ENCODE data around the gene RAB20. TPM values are rescaled to one million over a fixed set of nuclear protein-coding genes. Genes with fewer than 3 reads are reported as not detected.
"Not testable (repeated sequence)": the region's sequence is repeated elsewhere in the genome, so short reads cannot be mapped to it uniquely, and the experiment has no call there.

The RAB20 gene
- polyA plus RNA-seq, 1 donor (not counting 4 experiments of a cell fraction or from before 2014, with no cell fraction given): 4.3 TPM

DNA sequence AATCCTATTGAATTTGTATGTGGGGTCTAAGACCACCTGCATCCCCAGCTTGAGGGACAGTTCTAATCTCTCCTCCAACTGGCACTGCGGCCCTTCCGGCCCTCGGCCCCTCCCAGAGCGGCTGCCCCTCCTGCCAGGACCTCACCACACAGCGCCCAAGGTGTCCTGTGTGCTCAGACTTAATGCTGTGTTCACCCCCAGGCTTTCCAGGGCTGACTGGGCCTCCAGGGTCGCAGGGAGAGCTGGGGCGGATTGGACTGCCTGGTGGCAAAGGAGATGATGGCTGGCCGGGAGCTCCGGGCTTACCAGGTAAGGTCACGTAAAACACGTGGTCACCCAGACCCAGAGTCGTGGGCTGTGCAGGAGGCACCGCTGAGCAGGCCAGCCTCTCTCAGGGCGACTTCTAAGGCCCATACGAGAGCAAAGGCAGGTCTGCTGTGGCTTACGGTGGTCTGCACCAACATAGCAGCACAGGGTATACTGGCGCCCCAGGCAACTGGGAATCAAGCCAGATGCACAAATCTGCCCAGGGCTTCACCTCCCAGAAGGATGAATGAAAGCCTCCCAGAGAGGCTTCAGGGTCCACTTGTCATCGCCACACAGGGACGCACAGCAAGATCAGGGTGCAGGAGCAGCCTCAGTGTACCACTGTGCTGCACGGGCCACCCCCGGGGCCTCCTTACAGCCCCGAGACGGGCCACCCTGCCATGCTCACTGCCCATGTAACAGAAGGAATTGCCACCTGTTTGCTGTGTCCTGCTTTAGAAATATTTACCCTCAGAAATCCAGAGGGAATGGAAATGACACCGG lies 69.4 kb downstream of the RAB20 start:
- Histone ChIP-seq H3K36me3 (ENCODE audit: control insufficient read depth in 2 of 2, extremely low read depth in 1 of 2, insufficient read depth in 2 of 2, low read length in 2 of 2) (peaks cover 13 to 41% of the 10 kb centered on the region in 2 experiments), H3K79me2 (ENCODE audit: control insufficient read depth, insufficient read depth, low read length) (no peaks in the 10 kb centered on the region), H3K9me3 (ENCODE audit: control insufficient read depth, low read depth, low read length) (no peaks in the 10 kb centered on the region), H3K4me1 (ENCODE audit: control insufficient read depth, extremely low read depth, insufficient read depth, low read length) (no peaks in the 10 kb centered on the region), H3K4me3 (ENCODE audit: control insufficient read depth in 2 of 3, extremely low read depth in 1 of 3, insufficient read depth in 2 of 3, low read depth in 1 of 3, low read length in 3 of 3) (no peak overlapping the region), H2AFZ (ENCODE audit: control insufficient read depth, low read length) (no peak overlapping the region), H3K9ac (ENCODE audit: control insufficient read depth, extremely low read depth, insufficient read depth, low read length) (no peak overlapping the region), H3K9me1 (ENCODE audit: control insufficient read depth, extremely low read depth, insufficient read depth, low read length) (no peaks in the 10 kb centered on the region), H4K20me1 (ENCODE audit: control insufficient read depth, extremely low read depth, insufficient read depth, low read length) (no peaks in the 10 kb centered on the region), H3K27ac (ENCODE audit: control insufficient read depth, insufficient read depth, low read length) (no peak overlapping the region), H3K4me2 (ENCODE audit: control insufficient read depth, extremely low read depth, insufficient read depth, low read depth, low read length) (no peak overlapping the region), H3K27me3 (ENCODE audit: control insufficient read depth, extremely low read depth, insufficient read depth, low read length) (no peaks in the 10 kb centered on the region)
- TF ChIP-seq, protein P1, sequence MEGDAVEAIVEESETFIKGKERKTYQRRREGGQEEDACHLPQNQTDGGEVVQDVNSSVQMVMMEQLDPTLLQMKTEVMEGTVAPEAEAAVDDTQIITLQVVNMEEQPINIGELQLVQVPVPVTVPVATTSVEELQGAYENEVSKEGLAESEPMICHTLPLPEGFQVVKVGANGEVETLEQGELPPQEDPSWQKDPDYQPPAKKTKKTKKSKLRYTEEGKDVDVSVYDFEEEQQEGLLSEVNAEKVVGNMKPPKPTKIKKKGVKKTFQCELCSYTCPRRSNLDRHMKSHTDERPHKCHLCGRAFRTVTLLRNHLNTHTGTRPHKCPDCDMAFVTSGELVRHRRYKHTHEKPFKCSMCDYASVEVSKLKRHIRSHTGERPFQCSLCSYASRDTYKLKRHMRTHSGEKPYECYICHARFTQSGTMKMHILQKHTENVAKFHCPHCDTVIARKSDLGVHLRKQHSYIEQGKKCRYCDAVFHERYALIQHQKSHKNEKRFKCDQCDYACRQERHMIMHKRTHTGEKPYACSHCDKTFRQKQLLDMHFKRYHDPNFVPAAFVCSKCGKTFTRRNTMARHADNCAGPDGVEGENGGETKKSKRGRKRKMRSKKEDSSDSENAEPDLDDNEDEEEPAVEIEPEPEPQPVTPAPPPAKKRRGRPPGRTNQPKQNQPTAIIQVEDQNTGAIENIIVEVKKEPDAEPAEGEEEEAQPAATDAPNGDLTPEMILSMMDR (optimal IDR thresholded peaks at IDR 0.05 in 1 of 3, IDR thresholded peaks at IDR 0.05 in 1 of 3, conservative IDR thresholded peaks at IDR 0.05 in 1 of 3; ENCODE audit: extremely low read depth in 1 of 3, insufficient read depth in 2 of 3, low read length in 3 of 3): no peak
- no peak for TF ChIP-seq EZH2 (IDR thresholded peaks at IDR 0.05; ENCODE audit: low read length)
- dilution Hi-C loops (cut with MboI; ENCODE audit: extremely low pct_ligation_motif_present, low sequenced_read_pairs): no loop called here
- DNase-seq (ENCODE audit: low read depth, low spot score) (no peak), FAIRE-seq (no peak)

DNA sequence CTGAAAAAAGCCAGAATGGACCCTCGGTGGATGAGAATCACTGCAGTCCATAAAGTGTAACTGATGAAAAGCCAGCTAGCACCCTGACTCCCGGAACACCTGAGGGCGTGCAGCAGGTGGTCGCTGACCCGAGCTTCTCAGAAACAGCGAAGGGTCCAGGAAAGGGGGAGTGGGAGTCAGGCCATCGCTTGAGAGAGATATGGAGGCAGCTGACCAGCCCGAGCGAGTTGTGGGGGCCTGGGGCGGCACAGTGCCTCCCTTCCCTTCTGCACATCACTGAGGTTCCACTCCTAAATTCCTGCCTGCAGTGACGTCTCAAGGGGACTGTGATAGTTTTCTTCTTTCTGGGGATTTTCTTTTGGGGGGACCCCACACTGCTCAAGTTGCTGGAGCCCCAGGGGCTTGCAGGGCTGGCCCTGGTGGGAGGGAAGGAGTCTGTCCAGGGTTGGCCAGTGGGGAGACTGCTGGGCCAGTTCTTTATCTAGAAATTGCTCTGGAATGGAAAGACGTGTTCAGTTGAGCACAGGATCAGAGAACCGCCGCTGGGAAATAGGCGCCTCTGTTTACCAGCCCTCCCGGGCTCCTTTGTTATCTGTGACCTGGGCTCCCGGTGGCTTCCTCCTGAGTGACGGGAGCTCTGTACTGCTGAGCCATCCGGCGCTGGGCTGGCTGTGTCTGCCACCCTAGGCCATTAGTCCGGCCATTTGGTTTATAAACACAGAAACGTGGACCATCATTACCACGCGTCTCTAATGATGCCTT lies 71.3 kb downstream of the RAB20 start:
- no peaks in the 10 kb centered on the region for H3K79me2 ChIP-seq (ENCODE audit: control insufficient read depth, insufficient read depth, low read length)
- no peak for TF ChIP-seq EZH2 (IDR thresholded peaks at IDR 0.05; ENCODE audit: low read length)
- TF ChIP-seq, protein P1 (optimal IDR thresholded peaks at IDR 0.05 in 1 of 3, IDR thresholded peaks at IDR 0.05 in 1 of 3, conservative IDR thresholded peaks at IDR 0.05 in 1 of 3; ENCODE audit: extremely low read depth in 1 of 3, insufficient read depth in 2 of 3, low read length in 3 of 3): no peak
- no peak overlapping the region for H3K9ac ChIP-seq (ENCODE audit: control insufficient read depth, extremely low read depth, insufficient read depth, low read length)
- no peaks in the 10 kb centered on the region for H3K4me1 ChIP-seq (ENCODE audit: control insufficient read depth, extremely low read depth, insufficient read depth, low read length)
- no peaks in the 10 kb centered on the region for H4K20me1 ChIP-seq (ENCODE audit: control insufficient read depth, extremely low read depth, insufficient read depth, low read length)
- FAIRE-seq (no peak), DNase-seq (ENCODE audit: low read depth, low spot score) (no peak)
- H3K4me3 ChIP-seq (ENCODE audit: control insufficient read depth in 2 of 3, extremely low read depth in 1 of 3, insufficient read depth in 2 of 3, low read depth in 1 of 3, low read length in 3 of 3): no peak overlapping the region
- H3K36me3 ChIP-seq (ENCODE audit: control insufficient read depth in 2 of 2, extremely low read depth in 1 of 2, insufficient read depth in 2 of 2, low read length in 2 of 2): peaks cover 9 to 30% of the 10 kb centered on the region in 2 experiments
- dilution Hi-C loops (cut with MboI; ENCODE audit: extremely low pct_ligation_motif_present, low sequenced_read_pairs): no loop called here
- no peaks in the 10 kb centered on the region for H3K9me3 ChIP-seq (ENCODE audit: control insufficient read depth, low read depth, low read length)
- no peaks in the 10 kb centered on the region for H3K9me1 ChIP-seq (ENCODE audit: control insufficient read depth, extremely low read depth, insufficient read depth, low read length)
- no peak overlapping the region for H2AFZ ChIP-seq (ENCODE audit: control insufficient read depth, low read length)
- no peak overlapping the region for H3K27ac ChIP-seq (ENCODE audit: control insufficient read depth, insufficient read depth, low read length)
- H3K4me2 ChIP-seq (ENCODE audit: control insufficient read depth, extremely low read depth, insufficient read depth, low read depth, low read length): no peak overlapping the region
- H3K27me3 ChIP-seq (ENCODE audit: control insufficient read depth, extremely low read depth, insufficient read depth, low read length): no peaks in the 10 kb centered on the region

GRCh38 chr13:110486880-110487279 lies 74.6 kb downstream of the RAB20 start:
- H3K4me2 ChIP-seq (ENCODE audit: control insufficient read depth, extremely low read depth, insufficient read depth, low read depth, low read length); H2AFZ ChIP-seq (ENCODE audit: control insufficient read depth, low read length); H3K4me1 ChIP-seq (ENCODE audit: control insufficient read depth, extremely low read depth, insufficient read depth, low read length); FAIRE-seq; H3K27ac ChIP-seq (ENCODE audit: control insufficient read depth, insufficient read depth, low read length); H3K9me3 ChIP-seq (ENCODE audit: control insufficient read depth, low read depth, low read length); DNase-seq (ENCODE audit: low read depth, low spot score); H3K79me2 ChIP-seq (ENCODE audit: control insufficient read depth, insufficient read depth, low read length); H3K9ac ChIP-seq (ENCODE audit: control insufficient read depth, extremely low read depth, insufficient read depth, low read length); H3K4me3 ChIP-seq (ENCODE audit: control insufficient read depth in 2 of 3, extremely low read depth in 1 of 3, insufficient read depth in 2 of 3, low read depth in 1 of 3, low read length in 3 of 3); H3K9me1 ChIP-seq (ENCODE audit: control insufficient read depth, extremely low read depth, insufficient read depth, low read length); dilution Hi-C loops (cut with MboI; ENCODE audit: extremely low pct_ligation_motif_present, low sequenced_read_pairs); H3K27me3 ChIP-seq (ENCODE audit: control insufficient read depth, extremely low read depth, insufficient read depth, low read length); H4K20me1 ChIP-seq (ENCODE audit: control insufficient read depth, extremely low read depth, insufficient read depth, low read length): not testable (repeated sequence)
- peaks cover 12 to 27% of the 10 kb centered on the region in 2 experiments for H3K36me3 ChIP-seq (ENCODE audit: control insufficient read depth in 2 of 2, extremely low read depth in 1 of 2, insufficient read depth in 2 of 2, low read length in 2 of 2)

Measured in keratinocyte (primary cell).